Subcutaneous adipose tissue (tissue), 4 donors: ENCODE results near the gene H2BK1. TPM values are rescaled to one million over a fixed set of nuclear protein-coding genes. Genes with fewer than 3 reads are reported as not detected.

Experiments used
- CTCF ChIP-seq: fragments of 450-650 bp; IDR thresholded peaks from one replicate; pipeline ENCODE4 v1.5.1; 2016; ENCODE audit warnings: low read depth, mild to moderate bottlenecking, control low read depth, antibody characterized with exemption, moderate library complexity
- total RNA-seq, 4 donors: library from RNA; depleted of rRNA; stranded (reverse); fragments of >200 nt; gene quantifications; one replicate each; pipeline ENCODE4 v1.1.0, GENCODE V29; 2016

Gene H2BK1
- total RNA-seq, 4 donors from 2014 or later = not detected

GRCh38 chr7:151252561-151252835 is 42.2 kb upstream of the H2BK1 start:
- no peak for TF ChIP-seq CTCF

- TF ChIP-seq CTCF = no peak
Measured at GRCh38 chr7:151251689-151252560, 41.6 kb upstream of the H2BK1 start.

GRCh38 chr7:151251328-151251688 is 41.0 kb upstream of the H2BK1 start:
- no peak for TF ChIP-seq CTCF

GRCh38 chr7:151250181-151251132 is 40.2 kb upstream of the H2BK1 start:
- TF ChIP-seq CTCF = no peak

GRCh38 chr7:151249732-151250072 is 39.4 kb upstream of the H2BK1 start:
- no peak for TF ChIP-seq CTCF

- no peak for TF ChIP-seq CTCF
Measured at GRCh38 chr7:151249034-151249731, 38.9 kb upstream of the H2BK1 start.
